ENCODE data around the gene PHLDA3. TPM values are rescaled to one million over a fixed set of nuclear protein-coding genes. Genes with fewer than 3 reads are reported as not detected.
A peak's percentile ranks its signal among the peaks of the same experiment; 100 is the strongest.

Gene PHLDA3
- total and polyA plus RNA-seq, 2 of the 13 experiments (the other 11 are each of a cell fraction or from before 2014, with no cell fraction given): 16.7 to 33.6 TPM

DNA sequence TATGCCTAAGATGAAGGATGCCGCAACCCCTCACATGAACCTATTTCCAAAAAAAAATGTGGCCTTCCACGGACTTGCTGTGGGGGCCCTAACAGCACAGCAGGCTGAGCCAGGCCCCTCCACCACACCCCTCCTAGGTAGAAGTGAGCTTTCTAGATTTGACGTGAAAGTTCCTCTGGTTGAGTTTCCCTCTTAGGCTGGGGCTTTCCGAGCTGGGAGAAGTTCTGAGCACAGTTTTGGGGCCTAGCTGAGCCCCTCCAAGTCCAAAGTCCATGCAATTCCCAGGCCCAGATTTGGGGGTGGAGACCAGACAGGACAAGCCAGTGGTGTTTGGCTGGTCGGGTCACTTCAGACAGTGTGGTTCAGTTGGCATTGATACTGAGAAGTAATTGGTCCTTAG is 13.8 kb upstream of the PHLDA3 start:
- ChIA-PET CTCF (ENCODE audit: low intra/inter-chr PET ratio, low total read pairs) (interaction anchor here (1.2 to 4.7 kb wide), 3 partner anchors 24 to 35 kb away, joined by 5 to 226 read pairs (median 21); partner anchors contain the start of gene CSRP1), POLR2A (interaction anchor here (1.0 to 4.5 kb wide), 7 partner anchors 14 to 35 kb away, joined by 3 to 45 read pairs (median 7); partner anchors contain the start of genes CSRP1 and PHLDA3)
- peaks cover 6 to 11% of the 10 kb centered on the region in 2 experiments; a peak in 3 of 5 replicates for H3K36me3 ChIP-seq (replicated peaks in 1 of 2; ENCODE audit: control insufficient read depth in 1 of 2, insufficient read depth in 2 of 2, low read length in 2 of 2)
- in situ Hi-C loops (cut with HindIII; ENCODE audit: extremely low pct_ligation_motif_present, low pct_unique_long_range_greater_than_20kb): no loop called here
- no peaks in the 10 kb centered on the region for H4K20me1 ChIP-seq (ENCODE audit: insufficient read depth, low read length)
- H3K27me3 ChIP-seq (ENCODE audit: control insufficient read depth in 1 of 2, insufficient read depth in 2 of 2, low read length in 2 of 2): peaks cover 0 to 21% of the 10 kb centered on the region in 2 experiments; a peak in 2 of 5 replicates
- no peak overlapping the region for H3K4me3 ChIP-seq (replicated peaks in 1 of 3; ENCODE audit: insufficient read depth in 1 of 3, low read depth in 2 of 3, low read length in 3 of 3)
- no peak overlapping the region for H2AFZ ChIP-seq (ENCODE audit: low read length)
- peak overlapping the region; percentile 15; the same call in 1 of the 2 replicates for H3K4me2 ChIP-seq (ENCODE audit: low read depth, low read length)
- H3K9me3 ChIP-seq (ENCODE audit: low read length): no peaks in the 10 kb centered on the region
- 50% methylated on average over 1 of the region's 5 CpGs for WGBS (ENCODE audit: low lambda C conversion rate)
- no peak for TF ChIP-seq ZC3H13 (CRISPR knock-in tag; IDR thresholded peaks at IDR 0.05)
- TF ChIP-seq, protein P1, sequence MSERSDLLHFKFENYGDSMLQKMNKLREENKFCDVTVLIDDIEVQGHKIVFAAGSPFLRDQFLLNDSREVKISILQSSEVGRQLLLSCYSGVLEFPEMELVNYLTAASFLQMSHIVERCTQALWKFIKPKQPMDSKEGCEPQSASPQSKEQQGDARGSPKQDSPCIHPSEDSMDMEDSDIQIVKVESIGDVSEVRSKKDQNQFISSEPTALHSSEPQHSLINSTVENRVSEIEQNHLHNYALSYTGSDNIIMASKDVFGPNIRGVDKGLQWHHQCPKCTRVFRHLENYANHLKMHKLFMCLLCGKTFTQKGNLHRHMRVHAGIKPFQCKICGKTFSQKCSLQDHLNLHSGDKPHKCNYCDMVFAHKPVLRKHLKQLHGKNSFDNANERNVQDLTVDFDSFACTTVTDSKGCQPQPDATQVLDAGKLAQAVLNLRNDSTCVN (CRISPR knock-in tag; IDR thresholded peaks at IDR 0.05; ENCODE audit: borderline replicate concordance): no peak
- no peak for TF ChIP-seq REL (CRISPR knock-in tag; conservative IDR thresholded peaks at IDR 0.05)
- 0 out of 2 replicates have a peak, but pooled peaks have one; percentile 23 for TF ChIP-seq GFI1 (CRISPR knock-in tag; IDR thresholded peaks at IDR 0.05; ENCODE audit: borderline replicate concordance)
- no peak for TF ChIP-seq ZBTB1 (CRISPR knock-in tag; IDR thresholded peaks at IDR 0.05; ENCODE audit: borderline replicate concordance)
- no peak for TF ChIP-seq GZF1 (CRISPR knock-in tag; IDR thresholded peaks at IDR 0.05)
- TF ChIP-seq, protein P2, sequence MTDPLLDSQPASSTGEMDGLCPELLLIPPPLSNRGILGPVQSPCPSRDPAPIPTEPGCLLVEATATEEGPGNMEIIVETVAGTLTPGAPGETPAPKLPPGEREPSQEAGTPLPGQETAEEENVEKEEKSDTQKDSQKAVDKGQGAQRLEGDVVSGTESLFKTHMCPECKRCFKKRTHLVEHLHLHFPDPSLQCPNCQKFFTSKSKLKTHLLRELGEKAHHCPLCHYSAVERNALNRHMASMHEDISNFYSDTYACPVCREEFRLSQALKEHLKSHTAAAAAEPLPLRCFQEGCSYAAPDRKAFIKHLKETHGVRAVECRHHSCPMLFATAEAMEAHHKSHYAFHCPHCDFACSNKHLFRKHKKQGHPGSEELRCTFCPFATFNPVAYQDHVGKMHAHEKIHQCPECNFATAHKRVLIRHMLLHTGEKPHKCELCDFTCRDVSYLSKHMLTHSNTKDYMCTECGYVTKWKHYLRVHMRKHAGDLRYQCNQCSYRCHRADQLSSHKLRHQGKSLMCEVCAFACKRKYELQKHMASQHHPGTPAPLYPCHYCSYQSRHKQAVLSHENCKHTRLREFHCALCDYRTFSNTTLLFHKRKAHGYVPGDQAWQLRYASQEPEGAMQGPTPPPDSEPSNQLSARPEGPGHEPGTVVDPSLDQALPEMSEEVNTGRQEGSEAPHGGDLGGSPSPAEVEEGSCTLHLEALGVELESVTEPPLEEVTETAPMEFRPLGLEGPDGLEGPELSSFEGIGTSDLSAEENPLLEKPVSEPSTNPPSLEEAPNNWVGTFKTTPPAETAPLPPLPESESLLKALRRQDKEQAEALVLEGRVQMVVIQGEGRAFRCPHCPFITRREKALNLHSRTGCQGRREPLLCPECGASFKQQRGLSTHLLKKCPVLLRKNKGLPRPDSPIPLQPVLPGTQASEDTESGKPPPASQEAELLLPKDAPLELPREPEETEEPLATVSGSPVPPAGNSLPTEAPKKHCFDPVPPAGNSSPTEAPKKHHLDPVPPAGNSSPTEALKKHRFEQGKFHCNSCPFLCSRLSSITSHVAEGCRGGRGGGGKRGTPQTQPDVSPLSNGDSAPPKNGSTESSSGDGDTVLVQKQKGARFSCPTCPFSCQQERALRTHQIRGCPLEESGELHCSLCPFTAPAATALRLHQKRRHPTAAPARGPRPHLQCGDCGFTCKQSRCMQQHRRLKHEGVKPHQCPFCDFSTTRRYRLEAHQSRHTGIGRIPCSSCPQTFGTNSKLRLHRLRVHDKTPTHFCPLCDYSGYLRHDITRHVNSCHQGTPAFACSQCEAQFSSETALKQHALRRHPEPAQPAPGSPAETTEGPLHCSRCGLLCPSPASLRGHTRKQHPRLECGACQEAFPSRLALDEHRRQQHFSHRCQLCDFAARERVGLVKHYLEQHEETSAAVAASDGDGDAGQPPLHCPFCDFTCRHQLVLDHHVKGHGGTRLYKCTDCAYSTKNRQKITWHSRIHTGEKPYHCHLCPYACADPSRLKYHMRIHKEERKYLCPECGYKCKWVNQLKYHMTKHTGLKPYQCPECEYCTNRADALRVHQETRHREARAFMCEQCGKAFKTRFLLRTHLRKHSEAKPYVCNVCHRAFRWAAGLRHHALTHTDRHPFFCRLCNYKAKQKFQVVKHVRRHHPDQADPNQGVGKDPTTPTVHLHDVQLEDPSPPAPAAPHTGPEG (CRISPR knock-in tag; IDR thresholded peaks at IDR 0.05): no peak
- peak; percentile 23 for TF ChIP-seq RBM22 (optimal IDR thresholded peaks at IDR 0.05; ENCODE audit: low read length)
- no peak overlapping the region for H3K9ac ChIP-seq (ENCODE audit: insufficient read depth, low read depth, low read length)
- H3K79me2 ChIP-seq (ENCODE audit: insufficient read depth, low read length): no peaks in the 10 kb centered on the region
- DNase-seq (ENCODE audit: low spot score) (no peak), ATAC-seq (no peak), FAIRE-seq (no peak)
- no peak overlapping the region for H3K27ac ChIP-seq (ENCODE audit: extremely low read length, insufficient read depth, low read length)
- peaks cover 29% of the 10 kb centered on the region for H3K4me1 ChIP-seq (ENCODE audit: insufficient read depth, low read length)
- intact Hi-C loops (cut with micrococcal nuclease; ENCODE audit: unreplicated experiment): loop anchor here (1.0 kb wide), 2 partner anchors 31 to 34 kb away; no protein-coding TSS in a partner anchor
- no TSS peak for BruUV-seq (replicated peaks)
